IPS-NIHi11 (cell line): ENCODE measurements around the gene IQCE.

Experiments
- DNase-seq: peaks from one replicate; pipeline ENCODE4 v3.0.0; 2012; ENCODE audit warnings: mixed read lengths, low spot score

The IQCE gene

DNA sequence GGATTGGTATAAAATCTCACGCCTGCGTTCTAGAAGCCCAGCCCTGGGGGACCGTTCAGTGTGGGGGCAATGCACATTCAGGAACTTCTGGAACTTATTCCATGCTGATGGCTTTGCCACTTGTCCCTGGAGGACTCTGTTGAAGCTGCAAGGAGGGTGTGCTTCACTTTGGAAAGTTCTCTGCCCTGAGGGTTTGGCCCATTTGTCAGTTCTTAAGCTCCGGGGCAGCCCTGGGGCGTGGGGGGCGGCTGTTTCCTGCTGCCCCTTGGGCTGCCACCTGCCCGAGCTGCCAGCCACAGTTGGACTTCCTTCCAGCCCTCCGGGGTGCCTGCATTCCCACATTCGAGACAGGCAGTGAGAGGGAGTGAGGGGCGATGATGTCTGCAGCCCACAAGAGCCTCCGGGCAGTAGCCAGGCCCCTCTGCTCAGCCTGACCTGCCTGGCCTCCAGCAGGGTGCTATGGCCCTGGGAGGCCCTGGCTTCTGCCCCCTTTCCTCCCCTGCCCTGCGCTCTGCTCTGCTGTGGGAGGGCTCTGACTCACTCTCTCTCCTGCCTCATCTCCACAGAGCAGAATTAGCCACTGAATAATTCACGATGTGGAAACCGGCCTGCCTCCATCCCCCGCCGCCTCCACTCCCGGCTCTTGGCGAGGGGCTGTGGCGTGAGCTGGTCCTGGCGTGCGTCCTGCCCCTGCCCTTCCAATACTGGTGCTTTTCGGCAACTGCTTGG is 74.9 kb downstream of the IQCE start:
- no peak for DNase-seq

DNA sequence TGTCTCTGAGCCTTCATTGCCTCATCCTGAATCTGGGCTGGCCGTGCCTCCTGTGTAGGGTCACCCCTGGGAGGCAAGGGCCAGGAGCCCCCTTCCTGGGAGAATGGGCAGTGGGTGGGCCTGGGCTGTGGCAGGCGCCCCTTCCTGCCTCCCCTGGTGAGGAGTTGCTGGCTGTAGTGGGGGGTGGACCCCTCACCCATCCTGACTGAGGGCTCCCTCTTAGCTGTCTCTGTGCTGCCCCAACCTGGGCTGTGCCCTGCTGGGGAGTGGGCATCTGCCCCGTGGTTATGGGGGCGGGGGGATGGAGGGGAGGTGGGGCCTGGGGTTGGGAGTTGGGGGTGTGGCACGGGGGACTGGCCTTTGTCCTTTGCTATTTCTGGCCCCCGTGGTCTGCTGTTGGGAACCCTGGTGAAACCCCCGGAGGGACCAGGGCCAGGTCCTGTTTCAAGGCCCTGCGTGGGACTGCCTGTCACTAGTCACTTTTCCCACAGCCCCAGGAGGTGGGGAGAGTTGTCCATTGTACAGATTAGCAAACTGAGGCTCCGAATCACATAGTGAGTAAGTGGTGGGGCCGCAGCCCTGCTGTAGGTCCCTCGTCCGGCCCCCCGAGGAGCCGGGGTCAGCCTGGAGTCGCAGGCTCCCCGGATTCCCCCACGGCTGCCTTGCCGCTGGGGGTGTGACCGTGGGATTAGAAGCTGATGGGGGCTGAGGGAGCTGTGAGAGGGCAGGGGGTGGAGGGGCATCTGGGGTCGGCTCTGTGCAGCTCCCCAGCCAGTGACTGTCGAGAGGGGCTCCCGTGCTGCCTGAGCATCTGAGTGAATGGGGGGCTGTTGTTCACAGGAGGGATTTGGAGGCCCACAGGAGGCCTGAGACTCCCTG is 75.7 kb downstream of the IQCE start:
- DNase-seq, result no peak

DNA sequence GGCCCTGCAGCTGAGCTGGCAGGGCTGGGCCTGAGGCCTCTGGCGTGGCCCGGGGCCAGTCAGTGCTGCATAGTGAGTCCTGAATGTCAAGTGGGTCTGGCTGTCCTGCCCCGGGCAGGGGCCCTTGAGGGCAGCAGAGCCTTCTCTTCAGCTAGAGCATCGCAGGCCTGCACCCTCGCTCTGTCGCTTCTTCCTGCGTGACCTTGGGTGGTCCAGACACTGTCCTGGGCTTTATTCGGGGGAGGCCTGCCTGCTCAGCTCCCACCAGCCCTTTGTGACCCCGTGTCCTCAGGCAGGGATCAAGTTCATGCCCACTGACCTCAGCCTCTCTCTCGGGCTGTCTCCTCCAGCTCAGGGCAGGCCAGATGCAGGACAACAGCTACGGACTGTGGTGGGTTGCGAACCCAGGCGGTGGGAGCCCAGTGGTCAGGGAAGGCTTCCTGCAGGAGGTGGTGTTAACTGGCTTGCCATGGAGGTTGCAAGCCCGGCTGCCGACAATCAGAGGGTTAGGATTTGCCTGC is 76.4 kb downstream of the IQCE start:
- DNase-seq, result no peak

DNA sequence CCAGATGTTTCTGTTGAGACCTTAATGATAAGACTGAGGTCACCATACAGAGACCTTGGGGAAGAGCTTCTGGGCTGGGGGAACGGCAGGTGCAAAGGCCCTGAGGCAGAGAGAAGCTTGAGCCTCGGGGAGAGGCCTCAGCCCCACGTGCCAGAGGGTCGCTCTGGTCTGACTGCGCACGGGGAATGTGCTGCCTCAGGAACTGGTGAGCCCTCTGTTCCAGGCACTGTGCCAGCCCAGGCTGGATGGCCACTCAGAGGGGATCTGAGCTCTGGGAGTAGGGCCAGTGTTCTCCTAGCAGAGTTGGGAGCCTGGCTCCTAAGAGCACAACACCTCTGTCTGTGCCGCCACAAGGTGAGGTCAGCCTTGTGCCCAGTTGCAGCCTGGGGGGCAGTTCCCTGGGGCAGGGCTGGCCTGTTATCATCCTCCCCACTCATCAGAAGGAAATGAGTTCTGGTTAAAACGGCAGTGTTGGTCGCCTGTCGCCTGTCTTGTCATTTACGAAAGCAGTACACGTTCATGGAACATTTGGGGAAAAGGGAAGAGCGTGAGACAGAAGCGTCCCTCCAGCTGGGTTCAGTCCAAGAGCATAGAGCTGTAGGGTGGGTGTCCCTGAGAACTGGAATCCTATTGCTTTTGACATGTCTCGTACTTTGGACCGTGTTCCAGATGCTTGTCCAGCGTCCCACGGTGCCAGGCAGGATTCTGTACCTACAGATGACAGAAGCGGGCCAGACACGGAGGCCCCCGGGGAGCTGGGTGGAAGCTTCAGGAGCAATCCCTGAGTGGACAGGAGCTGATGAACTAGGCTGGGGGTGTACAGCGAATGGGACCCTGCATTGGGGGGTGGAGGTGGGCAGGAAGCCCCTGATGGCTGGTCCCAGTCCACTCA is 77.3 kb downstream of the IQCE start:
- no peak for DNase-seq

DNA sequence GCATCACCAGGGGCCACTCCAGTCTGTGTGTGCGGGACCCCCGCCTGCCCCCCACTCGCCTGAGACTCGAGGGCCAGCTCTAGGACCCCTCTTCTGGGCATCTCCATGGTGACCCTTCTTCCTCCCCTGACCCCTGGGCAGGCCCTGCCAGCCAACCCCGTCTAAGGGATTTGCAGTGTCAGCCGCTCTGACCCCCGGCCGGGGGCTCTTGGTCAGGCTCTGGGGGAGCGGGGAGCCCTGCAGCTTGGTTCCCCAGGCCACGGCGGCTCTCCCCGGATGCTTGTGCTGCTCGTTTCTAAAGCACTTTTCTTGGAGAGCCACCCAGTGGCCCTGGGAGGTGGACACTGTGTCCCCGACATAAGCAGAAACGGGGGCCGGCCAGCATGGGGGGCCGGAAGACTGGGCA is 78.3 kb downstream of the IQCE start:
- DNase-seq, result no peak

DNA sequence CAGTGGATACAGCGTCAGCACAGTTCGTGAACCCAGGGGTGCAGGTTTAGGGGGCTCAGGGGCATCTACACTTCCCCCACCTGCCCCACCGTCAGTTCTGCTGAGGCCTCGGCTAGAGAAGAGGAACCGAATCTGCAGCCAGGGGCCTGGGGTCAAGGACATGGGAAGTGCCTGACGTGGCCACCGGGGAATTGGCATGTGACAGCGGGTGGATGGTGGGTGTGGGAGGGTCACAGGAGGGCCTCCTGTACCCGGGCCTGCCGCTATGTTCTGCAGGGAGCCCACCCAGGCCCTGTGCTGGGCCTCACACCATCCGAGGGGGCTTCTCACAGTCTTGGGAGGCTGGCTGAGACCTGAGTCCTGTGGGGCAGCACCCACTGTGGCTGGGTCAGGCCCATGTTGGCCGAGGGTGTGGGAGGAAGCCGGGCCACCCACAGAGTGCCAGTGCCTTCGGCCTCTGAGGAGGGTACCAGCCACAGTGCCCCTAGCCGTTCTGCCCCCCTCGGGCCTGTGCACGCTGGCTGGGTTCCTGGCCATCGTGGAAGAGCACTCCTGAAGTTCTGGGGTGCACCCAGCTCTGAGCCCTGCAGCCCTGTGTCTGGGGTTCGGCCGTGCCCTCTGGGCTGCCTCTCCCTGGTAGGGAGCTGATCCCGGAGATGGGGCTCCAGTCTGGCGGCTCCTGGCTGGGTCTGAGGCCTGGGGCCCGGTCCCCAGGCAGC is 78.9 kb downstream of the IQCE start:
- DNase-seq, result no peak

DNA sequence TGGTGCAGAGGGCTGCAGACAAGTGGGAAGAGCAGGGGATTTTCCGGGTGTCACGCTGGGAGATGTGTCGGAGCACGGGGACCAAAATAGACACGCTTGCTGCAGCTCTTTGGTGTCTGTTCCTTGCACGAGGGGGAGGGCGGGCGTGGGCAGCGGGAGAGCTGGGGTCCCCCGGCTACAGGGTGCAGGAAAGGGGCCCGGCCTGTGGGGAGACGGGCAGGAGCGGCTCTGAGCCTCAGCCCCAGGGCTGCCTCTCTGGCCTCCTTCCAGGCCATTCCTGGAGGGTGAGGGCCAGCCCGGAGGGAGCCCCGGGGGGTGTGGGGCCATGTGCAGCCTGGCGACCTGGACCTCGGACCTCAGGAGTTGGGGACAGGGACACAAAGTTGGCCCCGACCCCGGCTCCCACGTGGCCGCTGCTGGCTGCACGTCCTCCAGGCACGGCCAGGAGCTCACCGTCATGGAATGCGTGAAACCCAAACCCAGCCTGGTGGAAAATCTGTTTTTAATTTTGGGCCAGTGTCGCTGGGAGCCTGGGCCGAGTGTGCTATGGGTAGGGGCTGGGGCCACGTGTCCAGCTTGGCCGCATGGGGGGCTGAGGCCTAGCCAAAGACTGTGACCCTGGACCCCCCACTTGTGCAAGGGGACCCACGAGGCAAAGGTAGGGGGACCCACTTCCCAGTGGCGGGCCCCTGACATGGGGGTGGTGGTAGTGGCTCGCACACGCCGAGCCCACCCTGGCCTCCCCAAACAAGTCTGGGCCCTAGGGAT is 79.6 kb downstream of the IQCE start:
- no peak for DNase-seq

DNA sequence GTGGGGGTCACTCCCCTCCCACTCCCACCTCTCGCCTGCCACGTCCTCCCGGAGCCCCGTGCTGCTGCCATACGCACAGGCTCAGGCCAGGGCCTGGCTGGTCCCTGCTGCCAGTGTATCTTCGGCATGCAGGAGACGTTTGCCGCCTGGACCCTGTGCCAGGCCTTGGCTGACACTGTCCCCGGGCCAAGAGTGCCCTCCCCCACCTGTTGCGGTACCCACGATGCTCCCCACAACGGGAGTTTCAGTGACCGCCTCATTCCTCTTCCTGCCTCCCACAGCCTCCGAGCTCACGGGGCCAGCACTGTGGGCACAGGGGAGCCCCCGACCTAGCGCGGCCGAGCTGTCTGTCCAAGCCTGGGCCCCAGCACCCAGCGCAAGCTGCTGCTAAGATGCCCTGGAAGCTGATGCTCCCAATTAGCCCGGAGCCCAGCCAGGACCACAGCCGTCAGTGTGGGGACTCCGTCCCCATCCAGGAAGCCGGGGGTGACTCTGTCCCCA is 80.5 kb downstream of the IQCE start:
- no peak for DNase-seq

DNA sequence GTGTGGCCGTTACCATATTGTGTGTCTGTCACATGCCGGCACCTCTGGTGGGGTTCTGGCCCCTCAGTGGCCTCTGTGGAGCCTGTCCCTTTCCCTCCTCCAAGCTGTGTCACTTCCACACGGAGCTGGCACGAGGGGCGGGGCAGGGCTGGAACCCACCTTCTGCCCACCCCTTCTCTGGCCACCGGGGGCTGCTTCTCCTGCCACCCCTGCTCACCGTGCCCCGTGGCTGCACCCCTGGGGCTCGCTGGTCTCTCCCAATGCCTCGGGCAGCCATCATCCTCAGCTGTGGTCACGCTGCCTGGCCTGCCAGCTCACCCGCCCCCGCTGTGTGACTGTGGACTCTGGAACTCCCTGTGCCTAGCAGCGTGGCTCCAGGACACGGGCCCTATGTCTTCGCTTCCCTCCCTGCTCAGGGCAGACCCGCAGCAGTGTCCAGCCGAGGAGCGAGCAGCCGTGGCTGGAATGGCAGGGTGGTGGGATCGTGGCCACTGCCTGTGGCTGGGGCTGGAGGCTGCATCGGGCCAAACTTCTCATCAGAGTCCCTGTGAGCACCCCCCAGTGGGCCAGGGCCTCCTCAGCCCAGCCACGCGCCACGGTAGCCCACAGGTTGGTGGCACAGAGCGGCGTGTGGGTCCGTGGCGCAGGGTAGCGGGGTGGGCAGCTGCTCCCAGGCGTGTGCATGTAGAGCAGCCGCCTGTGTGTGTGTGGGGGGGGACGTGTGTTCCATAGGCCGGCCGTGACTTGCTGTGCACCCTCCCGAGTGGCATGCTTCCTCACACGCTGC is 81.1 kb downstream of the IQCE start:
- DNase-seq, result no peak

DNA sequence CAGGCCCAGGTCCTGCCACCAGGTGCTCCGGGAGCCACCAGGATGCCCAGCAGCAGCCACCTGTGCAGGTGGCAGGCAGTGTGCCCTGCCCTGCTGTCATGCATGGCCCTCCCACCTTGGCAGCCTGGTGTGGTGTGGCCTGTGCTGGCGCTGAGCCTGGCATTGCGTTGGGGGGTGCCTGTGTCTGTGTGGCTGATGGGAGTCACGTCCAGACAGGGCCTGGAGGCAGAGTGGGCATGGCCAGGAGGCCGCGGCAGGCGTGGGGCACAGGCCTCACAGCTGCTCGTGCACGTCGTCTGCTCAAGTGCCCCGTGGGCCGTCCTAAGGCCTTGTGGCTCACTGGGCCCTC is 81.7 kb downstream of the IQCE start:
- DNase-seq, result no peak

DNA sequence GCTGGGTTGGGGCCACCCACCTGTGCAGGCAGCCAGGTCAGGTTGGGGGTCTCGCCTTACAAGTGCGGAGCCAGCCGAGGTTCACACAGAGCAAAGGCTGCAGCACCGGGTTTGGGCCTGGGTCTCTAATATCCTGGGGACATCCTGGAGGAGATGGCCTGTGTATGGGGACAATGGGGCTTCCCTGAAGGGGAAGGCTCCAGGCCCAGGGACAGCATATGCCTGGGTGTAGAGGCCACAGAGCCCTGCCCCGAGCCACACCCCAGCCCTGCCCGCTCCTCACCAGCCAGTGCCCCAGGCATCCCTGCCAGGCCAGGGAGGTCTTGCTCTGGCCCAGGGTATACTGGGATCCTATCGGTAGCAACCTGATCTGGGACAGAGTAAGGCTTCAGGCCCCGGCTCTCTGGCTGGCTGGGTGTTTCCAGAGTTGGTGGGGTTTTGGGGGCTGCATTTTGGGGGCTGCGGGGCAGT is 82.1 kb downstream of the IQCE start:
- no peak for DNase-seq

DNA sequence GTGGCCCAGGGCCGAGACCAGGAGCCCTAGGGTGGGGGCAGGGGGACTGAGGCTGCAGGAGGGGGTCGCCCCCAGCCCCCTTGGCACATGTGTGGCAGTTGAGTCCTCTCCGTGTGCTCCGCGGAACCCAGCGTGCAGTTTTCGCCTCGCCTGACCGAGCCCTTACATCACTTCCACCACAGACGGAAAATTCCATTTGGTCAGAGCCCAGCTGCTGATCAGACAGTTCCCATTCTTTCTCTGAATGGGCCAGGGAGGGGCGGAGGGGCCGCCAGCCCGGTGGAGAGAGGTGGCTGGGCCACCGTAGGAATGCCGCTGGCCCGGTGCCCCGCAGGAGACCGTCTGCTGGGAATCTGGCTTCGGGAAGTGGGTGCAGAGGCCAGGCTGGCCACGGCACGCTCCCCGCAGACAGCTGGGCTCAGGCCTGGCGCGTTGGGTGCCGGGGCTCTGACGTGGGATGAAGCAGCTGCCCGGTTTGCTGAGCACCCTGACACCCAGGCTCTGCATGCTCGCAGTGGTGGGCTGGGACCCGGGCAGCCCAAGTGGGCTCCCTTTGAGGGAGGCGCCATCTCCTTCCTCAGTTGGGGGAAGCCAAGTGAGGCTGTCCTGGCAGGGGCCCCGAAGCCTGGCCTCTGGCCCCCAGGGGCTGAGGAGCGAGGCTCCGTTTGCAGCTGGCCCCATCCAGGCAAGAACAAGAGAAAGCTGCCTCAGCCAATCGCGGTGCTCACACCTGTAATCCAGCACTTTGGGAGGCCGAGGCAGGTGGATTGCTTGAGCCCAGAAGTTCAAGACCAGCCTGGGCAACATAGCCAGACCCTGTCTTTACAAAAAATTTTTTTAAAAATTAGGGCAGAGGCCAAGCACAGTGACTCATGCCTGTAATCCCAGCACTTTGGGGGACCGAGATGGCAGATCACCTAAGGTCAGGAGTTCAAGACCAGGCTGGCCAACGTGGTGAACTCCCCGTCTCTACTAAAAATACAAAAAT is 82.9 kb downstream of the IQCE start:
- DNase-seq, result peak; percentile 86

DNA sequence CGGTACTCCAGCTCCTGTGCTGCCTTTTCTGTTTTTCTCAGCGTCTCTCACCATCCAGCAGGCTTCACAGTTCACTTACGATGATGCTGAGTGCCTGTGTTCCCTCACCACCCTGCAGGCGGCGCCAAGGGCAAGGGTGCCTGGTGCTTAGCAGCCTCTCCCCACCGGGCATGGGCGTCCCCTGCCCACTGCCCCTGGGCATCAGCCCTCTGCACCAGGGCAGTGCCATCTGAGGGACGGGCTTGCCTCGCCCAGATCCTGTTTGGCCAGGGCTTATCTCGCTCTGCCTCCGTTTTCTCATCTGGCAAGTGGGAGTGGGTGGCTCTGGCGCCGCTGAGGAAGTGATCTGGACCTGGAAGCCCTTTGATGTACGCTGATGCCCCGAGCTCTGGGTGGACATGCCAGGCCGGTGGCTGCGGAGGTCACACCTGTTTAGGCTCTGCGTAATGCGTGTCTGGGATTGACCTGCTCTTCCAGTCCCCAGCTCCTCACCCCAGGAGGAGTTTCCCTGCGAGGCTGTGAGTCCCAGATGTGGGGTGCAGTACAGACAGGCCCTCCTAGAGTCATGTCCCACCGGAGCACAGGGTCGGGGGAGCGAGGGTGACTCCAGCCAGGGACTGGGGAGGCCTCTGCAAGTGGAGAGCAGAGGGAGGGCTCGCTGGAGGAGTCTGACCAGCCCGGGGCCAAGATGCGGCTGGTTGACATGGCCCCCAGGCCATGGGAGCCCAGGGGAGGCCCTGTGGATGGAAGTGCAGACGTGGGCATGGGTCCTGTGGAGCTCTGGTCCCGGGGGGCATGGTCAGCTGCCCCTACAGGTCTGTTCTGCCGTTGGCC is 84.8 kb downstream of the IQCE start:
- no peak for DNase-seq

DNA sequence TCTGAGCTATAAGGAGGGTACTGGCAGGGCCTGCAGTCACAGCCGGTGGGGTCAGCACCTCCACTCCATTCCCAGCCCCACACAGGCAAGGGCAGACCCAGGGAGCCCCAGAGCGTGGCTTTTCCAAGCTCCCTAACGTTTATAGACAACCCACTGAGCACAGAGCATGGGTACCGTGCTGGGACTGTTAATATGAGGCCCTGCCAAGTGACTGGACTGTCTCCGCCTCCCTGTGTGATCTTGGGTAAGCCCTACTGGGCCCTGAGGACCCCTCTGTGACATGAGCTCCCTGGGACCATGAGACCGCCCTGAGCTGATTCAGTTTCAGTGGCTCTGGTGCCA is 85.4 kb downstream of the IQCE start:
- no peak for DNase-seq

DNA sequence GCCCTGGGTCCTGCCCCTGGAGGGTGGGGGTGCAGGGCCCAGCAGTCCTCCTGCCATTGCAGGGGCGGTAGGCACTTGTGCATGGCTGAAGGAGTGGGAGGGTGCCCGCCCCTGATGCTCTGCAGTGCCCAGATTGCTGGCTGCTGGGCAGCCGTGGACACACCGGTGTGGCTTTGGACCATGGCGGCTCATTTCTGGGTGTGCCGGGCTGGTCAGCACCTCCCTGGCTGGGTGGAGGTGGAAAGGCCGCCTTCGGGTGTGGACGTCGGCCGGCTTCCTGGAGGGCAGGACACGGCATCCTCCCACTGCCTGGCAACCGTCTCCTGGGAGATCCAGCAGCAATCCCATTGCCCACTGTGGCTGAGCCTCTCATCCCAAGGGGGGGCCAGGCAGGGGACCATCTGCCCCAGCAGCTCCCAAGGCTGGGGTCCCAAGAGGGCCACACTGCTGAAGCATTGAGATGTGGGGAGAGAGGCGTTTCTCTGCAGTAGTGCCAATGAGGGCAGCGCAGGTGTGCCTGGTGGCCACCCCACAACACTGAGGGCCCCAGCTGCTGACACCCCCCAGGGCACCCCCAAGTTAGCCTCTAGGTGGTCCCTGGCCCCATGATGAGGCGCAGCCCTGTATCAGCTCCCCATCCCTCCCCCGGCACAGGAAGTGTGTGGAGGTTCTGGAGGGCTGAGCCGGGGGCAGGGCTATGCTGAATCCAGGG is 85.9 kb downstream of the IQCE start:
- DNase-seq, result no peak

DNA sequence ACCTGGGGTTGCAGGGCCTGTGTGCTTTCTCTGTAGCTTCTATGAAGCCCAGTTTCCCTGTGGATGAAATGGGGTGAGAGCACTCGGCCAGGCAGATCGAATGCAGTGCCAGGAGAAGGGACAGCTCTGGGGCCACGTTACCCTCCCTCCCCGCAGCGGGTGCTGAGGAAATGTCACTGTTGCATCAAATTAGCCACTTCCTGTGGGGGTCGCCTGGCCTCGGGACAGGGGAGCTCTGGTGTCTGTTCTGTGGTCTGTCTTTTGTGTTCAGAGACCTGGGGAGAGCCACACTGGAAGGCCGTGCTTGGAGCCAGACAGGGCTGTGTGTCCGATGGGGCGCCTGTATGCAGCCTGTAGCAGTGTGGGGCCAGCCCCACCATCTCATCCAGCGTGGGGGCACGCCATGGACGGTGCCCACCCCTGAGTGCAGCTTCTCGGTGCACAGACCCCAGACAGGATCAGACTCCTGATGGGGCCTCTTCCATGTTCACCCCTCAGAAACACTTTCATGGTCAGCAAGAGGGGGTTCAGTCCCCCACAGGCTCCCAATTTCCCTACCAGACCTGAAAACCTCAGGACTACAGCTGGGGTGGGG is 86.6 kb downstream of the IQCE start:
- no peak for DNase-seq

DNA sequence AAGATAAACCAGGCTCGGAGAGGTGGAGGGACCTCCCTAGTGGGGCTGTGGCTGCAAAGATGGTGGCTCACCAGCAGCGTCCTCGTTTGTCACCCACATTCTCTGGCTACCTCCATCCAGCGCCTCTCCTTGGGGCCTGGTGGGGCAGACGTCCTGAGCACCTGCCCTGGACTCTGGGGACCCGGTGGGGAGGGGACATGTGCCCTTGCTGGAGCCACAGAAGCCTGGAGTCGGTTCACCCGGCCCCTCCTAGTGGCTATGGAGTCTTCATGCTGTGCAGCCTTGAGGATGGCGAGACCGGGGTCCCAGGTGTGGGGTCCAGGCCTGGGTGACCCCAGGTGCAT is 87.5 kb downstream of the IQCE start:
- DNase-seq, result no peak
